SK-N-SH (cell line): ENCODE measurements around the gene CD74. TPM values are rescaled to one million over a fixed set of nuclear protein-coding genes. Genes with fewer than 3 reads are reported as not detected.

Experiments used
- CTCF ChIA-PET: fragments of 300-600, 350-600 bp; formaldehyde crosslinking; extraction: SDS; loops from one replicate; lab custom pipeline; 2021; lab: Yijun Ruan, JAX
- POLR2A ChIA-PET: fragments of 350-600 bp; sonication (Branson Sonifier 250); formaldehyde crosslinking; extraction: SDS; loops from one replicate; lab custom pipeline; 2020; ENCODE audit warnings: antibody characterized with exemption, inconsistent platforms; lab: Yijun Ruan, JAX
- DNase-seq: peaks from one replicate; pipeline ENCODE4 v3.0.0; 2012
- H2AFZ ChIP-seq: fragments of 200-600 bp; sonication (generic); 2 replicates; pipeline ENCODE4 v1.8.1; 2016; ENCODE audit warnings: antibody characterized with exemption, mild to moderate bottlenecking, low read depth
- H3F3A ChIP-seq: fragments of 200-600 bp; sonication (generic); replicated peaks from 2 replicates; pipeline ENCODE3; 2016; ENCODE audit warnings: antibody characterized with exemption, mild to moderate bottlenecking; ENCODE audit not compliant: insufficient read depth
- H3K27ac ChIP-seq, 2 experiments: fragments of 200-500 bp in 1 of 2; fragments of 200-600 bp in 1 of 2; sonication (Bioruptor generic) in 1 of 2; sonication (generic), shearing (Covaris generic) in 1 of 2; 2 replicates each; pipeline versions ENCODE4 v1.5.1 to v1.6.1; 2014 to 2016; ENCODE audit warnings: low read depth in 2 of 2, inconsistent platforms in 1 of 2, low read length in 1 of 2, mild to moderate bottlenecking in 1 of 2, mixed read lengths in 1 of 2
- H3K27me3 ChIP-seq: fragments of 200-600 bp; sonication (generic), shearing (Covaris generic); 2 replicates; pipeline ENCODE4 v1.6.1; 2016; ENCODE audit warnings: mixed run types; ENCODE audit not compliant: insufficient read depth
- H3K36me3 ChIP-seq, 2 experiments: fragments of 200-500 bp in 1 of 2; fragments of 200-600 bp in 1 of 2; sonication (Bioruptor generic) in 1 of 2; sonication (generic) in 1 of 2; replicated peaks in 1 of 2; 2 replicates each; pipeline versions ENCODE3 to v1.5.1; 2014 to 2016; ENCODE audit warnings: low read length in 1 of 2, mild to moderate bottlenecking in 1 of 2; ENCODE audit not compliant: insufficient read depth in 2 of 2, control insufficient read depth in 1 of 2
- H3K4me1 ChIP-seq, 2 experiments: fragments of 200-500 bp in 1 of 2; fragments of 200-600 bp in 1 of 2; sonication (Bioruptor generic) in 1 of 2; sonication (generic), shearing (Covaris generic) in 1 of 2; 2 replicates each; pipeline versions ENCODE4 v1.5.1 to v1.6.1; 2014 to 2016; ENCODE audit warnings: low read depth in 1 of 2, low read length in 1 of 2, mixed run types in 1 of 2; ENCODE audit not compliant: insufficient read depth in 2 of 2, control insufficient read depth in 1 of 2
- H3K4me2 ChIP-seq: fragments of 200-600 bp; sonication (generic), shearing (Covaris generic); 2 replicates; pipeline ENCODE4 v1.6.1; 2017; ENCODE audit warnings: mixed run types
- H3K4me3 ChIP-seq, 2 experiments: fragments of 200-500 bp in 1 of 2; fragments of 200-600 bp in 1 of 2; sonication (Bioruptor generic) in 1 of 2; sonication (generic), shearing (Covaris generic) in 1 of 2; 2 replicates each; pipeline versions ENCODE4 v1.5.1 to v1.8.1; 2014 to 2016; ENCODE audit warnings: low read depth in 2 of 2, inconsistent platforms in 1 of 2, low read length in 1 of 2, mild to moderate bottlenecking in 1 of 2, mixed read lengths in 1 of 2, moderate library complexity in 1 of 2
- H3K79me2 ChIP-seq: fragments of 200-600 bp; sonication (generic); 2 replicates; pipeline ENCODE4 v1.8.1; 2017; ENCODE audit warnings: mild to moderate bottlenecking; ENCODE audit not compliant: insufficient read depth
- H3K9ac ChIP-seq: fragments of 200-600 bp; sonication (generic); 2 replicates; pipeline ENCODE4 v1.6.1; 2017; ENCODE audit warnings: mixed run types
- H3K9me2 ChIP-seq: fragments of 200-600 bp; sonication (generic); 2 replicates; pipeline ENCODE4 v1.6.1; 2017; ENCODE audit warnings: mixed run types
- H3K9me3 ChIP-seq: fragments of 200-600 bp; sonication (generic); 2 replicates; pipeline ENCODE4 v1.6.1; 2017; ENCODE audit warnings: mixed run types, mild to moderate bottlenecking, moderate library complexity
- H4K20me1 ChIP-seq: fragments of 200-600 bp; sonication (generic); 2 replicates; pipeline ENCODE4 v1.6.1; 2017; ENCODE audit warnings: mild to moderate bottlenecking, mixed run types; ENCODE audit not compliant: insufficient read depth
- CHD2 ChIP-seq: fragments of 150-350 bp; IDR thresholded peaks from 2 replicates; pipeline ENCODE4 v1.6.1; 2018; ENCODE audit warnings: low read length; ENCODE audit not compliant: partially characterized antibody
- ELF1 ChIP-seq: IDR thresholded peaks from 2 replicates; pipeline ENCODE4 v1.4.0; 2012
- FOSL2 ChIP-seq: IDR thresholded peaks from 2 replicates; pipeline ENCODE4 v1.4.0; 2012; ENCODE audit warnings: low read depth, mild to moderate bottlenecking, moderate library complexity, borderline replicate concordance
- GATA2 ChIP-seq: sonication (generic); formaldehyde crosslinking; IDR thresholded peaks from 2 replicates; pipeline ENCODE4 v1.5.0; 2020; ENCODE audit warnings: mild to moderate bottlenecking, missing genetic modification reagents
- IRF3 ChIP-seq: fragments of 150-350 bp; IDR thresholded peaks from 2 replicates; pipeline ENCODE4 v1.6.1; 2016; ENCODE audit warnings: mild to moderate bottlenecking, low read depth, low read length
- JUND ChIP-seq: IDR thresholded peaks from 2 replicates; pipeline ENCODE4 v1.4.0; 2012
- MAX ChIP-seq: IDR thresholded peaks from 2 replicates; pipeline ENCODE4 v1.4.0; 2012; ENCODE audit warnings: low read depth
- MEF2A ChIP-seq: IDR thresholded peaks from 2 replicates; pipeline ENCODE4 v1.4.0; 2012; ENCODE audit warnings: low read depth, borderline replicate concordance
- MXI1 ChIP-seq: IDR thresholded peaks from 2 replicates; pipeline ENCODE4 v1.6.1; 2012; ENCODE audit warnings: mild to moderate bottlenecking, low read depth, low read length, improper control_type of control experiment
- NRF1 ChIP-seq: IDR thresholded peaks from 2 replicates; pipeline ENCODE4 v1.6.1; 2012; ENCODE audit warnings: low read depth, mild to moderate bottlenecking, low read length
- POLR2AphosphoS5 ChIP-seq: IDR thresholded peaks from 2 replicates; pipeline ENCODE4 v1.6.1; 2012; ENCODE audit warnings: low read depth, low read length
- RAD21 ChIP-seq: IDR thresholded peaks from 2 replicates; pipeline ENCODE4 v1.6.1; 2012; ENCODE audit warnings: mild to moderate bottlenecking, low read length
- RCOR1 ChIP-seq: fragments of 150-350 bp; IDR thresholded peaks from 2 replicates; pipeline ENCODE4 v1.6.1; 2017; ENCODE audit warnings: antibody characterized with exemption, low read length
- RFX5 ChIP-seq: IDR thresholded peaks from 2 replicates; pipeline ENCODE4 v1.6.1; 2012; ENCODE audit warnings: mild to moderate bottlenecking, improper control_type of control experiment, low read length
- RXRA ChIP-seq: IDR thresholded peaks from 2 replicates; pipeline ENCODE4 v1.4.0; 2012; ENCODE audit warnings: low read depth, mild to moderate bottlenecking, borderline replicate concordance
- TAF1 ChIP-seq: IDR thresholded peaks from 2 replicates; pipeline ENCODE4 v1.6.1; 2012; ENCODE audit warnings: low read depth, mild to moderate bottlenecking, low read length, moderate library complexity, borderline replicate concordance
- TCF12 ChIP-seq: IDR thresholded peaks from 2 replicates; pipeline ENCODE4 v1.4.0; 2012
- USF2 ChIP-seq: fragments of 150-350 bp; IDR thresholded peaks from 2 replicates; pipeline ENCODE4 v1.6.1; 2017; ENCODE audit warnings: antibody characterized with exemption, low read length, low read depth, borderline replicate concordance
- YY1 ChIP-seq: IDR thresholded peaks from 2 replicates; pipeline ENCODE4 v1.4.0; 2012; ENCODE audit warnings: low read depth, mild to moderate bottlenecking
- WGBS: methylation state at CpG from one replicate; pipeline ENCODE4 v1.1.6; 2017; ENCODE audit warnings: low lambda C conversion rate; 5-methylcytosine and 5-hydroxymethylcytosine counted together
- polyA plus RNA-seq, 3 experiments: library from polyadenylated mRNA; depleted of rRNA; stranded (reverse); fragments of >200 nt; gene quantifications; 2 replicates each; pipeline ENCODE4 v1.2.3, GENCODE V29; 2012
- TF ChIP-seq, protein P1 (sequence below): IDR thresholded peaks from 2 replicates; pipeline ENCODE4; 2012
- TF ChIP-seq, protein P2 (sequence below): IDR thresholded peaks from 2 replicates; pipeline ENCODE4 v1.4.0; 2012; ENCODE audit warnings: low read depth, borderline replicate concordance

Gene CD74
- polyA plus RNA-seq, 1 of the 3 experiments (the other 2 are of a cell fraction): 0.26 TPM

GRCh38 chr5:150404941-150405816 lies 7.5 kb downstream of the CD74 start:
- TF ChIP-seq MAX (no peak), RXRA (no peak), TCF12 (no peak), MEF2A (no peak), ELF1 (no peak)
- TF ChIP-seq, all 33 proteins: peak for 0
- no peaks in the 10 kb centered on the region for H3K79me2 ChIP-seq
- H3K36me3 ChIP-seq: peaks cover 0 to 18% of the 10 kb centered on the region in 2 experiments
- 91% methylated on average over 9 of the region's 9 CpGs for WGBS
- H3K27me3 ChIP-seq: no peaks in the 10 kb centered on the region
- H3K4me1 ChIP-seq: peaks cover 2 to 7% of the 10 kb centered on the region in 2 experiments; a peak in 3 of 4 replicates
- DNase-seq: no peak
- POLR2A ChIA-PET: no interaction called here
- no peak overlapping the region for H3K4me3 ChIP-seq
- CTCF ChIA-PET: interaction anchor here (2.3 kb wide), 1 partner anchor 31 kb away, joined by 11 read pairs; no protein-coding TSS in a partner anchor
- H3F3A ChIP-seq: peaks cover 6% of the 10 kb centered on the region
- H4K20me1 ChIP-seq: no peaks in the 10 kb centered on the region
- no peak overlapping the region for H2AFZ ChIP-seq
- no peaks in the 10 kb centered on the region for H3K9me3 ChIP-seq
- no peak overlapping the region for H3K4me2 ChIP-seq
- no peak overlapping the region for H3K9ac ChIP-seq
- no peaks in the 10 kb centered on the region for H3K9me2 ChIP-seq
- no peak overlapping the region for H3K27ac ChIP-seq

DNA sequence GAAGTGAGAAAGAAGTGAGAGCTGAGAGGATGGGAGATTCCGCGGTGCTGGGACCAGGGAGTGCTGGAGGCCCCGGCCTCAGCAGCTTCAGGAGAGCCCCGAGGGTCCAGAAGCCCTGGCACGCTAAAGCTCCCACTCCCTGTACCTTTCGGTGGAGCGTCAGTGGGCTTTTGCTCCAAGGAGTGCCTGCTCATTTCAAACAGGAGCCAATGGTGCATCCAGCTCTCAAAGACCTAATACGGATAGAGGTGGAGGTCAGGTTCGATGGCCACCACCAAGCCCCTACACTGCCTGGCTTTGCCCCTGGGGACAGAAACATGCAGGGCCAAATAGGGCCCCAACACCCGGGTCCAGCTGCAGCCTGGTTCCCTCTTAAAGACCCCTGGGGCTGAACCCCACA lies 8.2 kb downstream of the CD74 start:
- no peak for DNase-seq
- Histone ChIP-seq H3K9ac (no peak overlapping the region), H3K9me3 (no peaks in the 10 kb centered on the region), H2AFZ (no peak overlapping the region), H3K36me3 (peaks cover 0 to 24% of the 10 kb centered on the region in 2 experiments), H3K4me2 (no peak overlapping the region), H3K9me2 (no peaks in the 10 kb centered on the region), H3K4me1 (peaks cover 0 to 4% of the 10 kb centered on the region in 2 experiments; a peak in 1 of 4 replicates), H3F3A (peaks cover 10% of the 10 kb centered on the region), H4K20me1 (no peaks in the 10 kb centered on the region), H3K4me3 (no peak overlapping the region), H3K27ac (no peak overlapping the region), H3K27me3 (no peaks in the 10 kb centered on the region), H3K79me2 (no peaks in the 10 kb centered on the region)
- POLR2A ChIA-PET: no interaction called here
- CTCF ChIA-PET: interaction anchor here (2.3 kb wide), 1 partner anchor 31 kb away, joined by 11 read pairs; no protein-coding TSS in a partner anchor
- WGBS: 92% methylated on average over 6 of the region's 10 CpGs
- TF ChIP-seq RFX5 (no peak), RXRA (no peak), RAD21 (no peak), USF2 (no peak), YY1 (no peak), MXI1 (no peak), POLR2AphosphoS5 (no peak), JUND (no peak), TAF1 (no peak), IRF3 (no peak), RCOR1 (no peak), MEF2A (no peak), GATA2 (CRISPR knock-in tag) (no peak), TCF12 (no peak), CHD2 (no peak), FOSL2 (no peak), NRF1 (no peak)
- TF ChIP-seq, protein P1, sequence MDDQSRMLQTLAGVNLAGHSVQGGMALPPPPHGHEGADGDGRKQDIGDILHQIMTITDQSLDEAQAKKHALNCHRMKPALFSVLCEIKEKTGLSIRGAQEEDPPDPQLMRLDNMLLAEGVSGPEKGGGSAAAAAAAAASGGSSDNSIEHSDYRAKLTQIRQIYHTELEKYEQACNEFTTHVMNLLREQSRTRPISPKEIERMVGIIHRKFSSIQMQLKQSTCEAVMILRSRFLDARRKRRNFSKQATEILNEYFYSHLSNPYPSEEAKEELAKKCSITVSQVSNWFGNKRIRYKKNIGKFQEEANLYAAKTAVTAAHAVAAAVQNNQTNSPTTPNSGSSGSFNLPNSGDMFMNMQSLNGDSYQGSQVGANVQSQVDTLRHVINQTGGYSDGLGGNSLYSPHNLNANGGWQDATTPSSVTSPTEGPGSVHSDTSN: no peak
- TF ChIP-seq, protein P2, sequence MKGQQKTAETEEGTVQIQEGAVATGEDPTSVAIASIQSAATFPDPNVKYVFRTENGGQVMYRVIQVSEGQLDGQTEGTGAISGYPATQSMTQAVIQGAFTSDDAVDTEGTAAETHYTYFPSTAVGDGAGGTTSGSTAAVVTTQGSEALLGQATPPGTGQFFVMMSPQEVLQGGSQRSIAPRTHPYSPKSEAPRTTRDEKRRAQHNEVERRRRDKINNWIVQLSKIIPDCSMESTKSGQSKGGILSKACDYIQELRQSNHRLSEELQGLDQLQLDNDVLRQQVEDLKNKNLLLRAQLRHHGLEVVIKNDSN: no peak
